HAP-1 (cell line): ENCODE results near the gene FAIM2.

Experiments
- DNase-seq, 2 experiments: peaks; one replicate each; pipeline ENCODE4 v3.0.0-alpha.2; 2016 to 2020; ENCODE audit warnings: low spot score in 2 of 2
- H3K27me3 ChIP-seq: fragments of 250-450 bp; sonication (Bioruptor Pico); 2 replicates; pipeline ENCODE4 v1.5.1; 2020; ENCODE audit warnings: low read depth, mild to moderate bottlenecking, moderate library complexity
- H3K36me3 ChIP-seq: fragments of 250-450 bp; sonication (Bioruptor Pico); replicated peaks from 2 replicates; pipeline ENCODE4 v1.5.1; 2020; ENCODE audit warnings: mild to moderate bottlenecking
- H3K4me1 ChIP-seq: fragments of 250-450 bp; sonication (Bioruptor Pico); 2 replicates; pipeline ENCODE4 v1.5.1; 2020; ENCODE audit warnings: mild to moderate bottlenecking
- H3K4me3 ChIP-seq: fragments of 250-450 bp; sonication (Bioruptor Pico); 2 replicates; pipeline ENCODE4 v1.5.1; 2020; ENCODE audit warnings: mild to moderate bottlenecking, moderate library complexity
- H3K9me3 ChIP-seq: fragments of 250-450 bp; sonication (Bioruptor Pico); 2 replicates; pipeline ENCODE4 v1.5.1; 2020; ENCODE audit warnings: mild to moderate bottlenecking, moderate library complexity
- in situ Hi-C: fragments of 300-500 bp; cut with MboI; formaldehyde crosslinking; loops from 3 replicates; pipeline ENCODE4 v1.14.3; 2020; ENCODE audit warnings: low sequenced_read_pairs, inconsistent platforms, mixed read lengths

Gene FAIM2

DNA sequence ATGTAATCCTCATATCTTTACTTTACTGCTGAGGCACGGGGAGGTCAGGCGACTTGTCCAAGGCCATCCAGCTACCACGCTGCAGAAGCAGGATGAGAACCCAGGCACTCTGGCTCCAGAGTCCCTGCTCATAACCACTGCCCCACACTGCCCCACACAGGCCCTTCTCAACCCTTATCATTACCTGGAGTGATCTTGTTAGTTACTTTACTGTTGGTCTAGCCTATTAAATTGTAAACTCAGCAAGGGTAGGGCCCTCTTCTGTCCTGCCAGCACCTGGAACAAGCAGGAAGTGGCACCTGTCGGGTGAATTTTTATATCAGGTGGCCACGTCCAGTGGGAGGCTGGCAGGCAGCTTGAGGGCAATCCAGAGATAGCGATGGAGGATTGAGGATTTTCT, 12.2 kb downstream of the FAIM2 start:
- no peak for DNase-seq
- H3K4me1 ChIP-seq = no peaks in the 10 kb centered on the region; the same call in 1 of the 2 replicates
- H3K36me3 ChIP-seq = no peaks in the 10 kb centered on the region
- no peak overlapping the region for H3K4me3 ChIP-seq
- peaks cover 6% of the 10 kb centered on the region; the same call in 1 of the 2 replicates for H3K27me3 ChIP-seq
- in situ Hi-C loops = no loop called here
- H3K9me3 ChIP-seq = no peaks in the 10 kb centered on the region

- in situ Hi-C loops = no loop called here
- no peaks in the 10 kb centered on the region; the same call in 1 of the 2 replicates for H3K4me1 ChIP-seq
- peaks cover 6% of the 10 kb centered on the region; the same call in 1 of the 2 replicates for H3K27me3 ChIP-seq
- no peaks in the 10 kb centered on the region for H3K9me3 ChIP-seq
- H3K4me3 ChIP-seq = no peak overlapping the region
- no peak for DNase-seq
- H3K36me3 ChIP-seq = no peaks in the 10 kb centered on the region
Observed at GRCh38 chr12:49891012-49891411, 12.7 kb downstream of the FAIM2 start.

GRCh38 chr12:49890096-49890461, 13.6 kb downstream of the FAIM2 start:
- DNase-seq = no peak
- no peaks in the 10 kb centered on the region for H3K36me3 ChIP-seq
- in situ Hi-C loops = no loop called here
- no peak overlapping the region for H3K4me3 ChIP-seq
- no peaks in the 10 kb centered on the region for H3K9me3 ChIP-seq
- peaks cover 10% of the 10 kb centered on the region; the same call in 1 of the 2 replicates for H3K27me3 ChIP-seq
- H3K4me1 ChIP-seq = no peaks in the 10 kb centered on the region; the same call in 1 of the 2 replicates

GRCh38 chr12:49889361-49890095, 14.2 kb downstream of the FAIM2 start:
- DNase-seq = no peak
- Histone ChIP-seq H3K36me3 (no peaks in the 10 kb centered on the region), H3K4me3 (no peak overlapping the region), H3K4me1 (no peaks in the 10 kb centered on the region), H3K27me3 (peaks cover 11% of the 10 kb centered on the region; the same call in 1 of the 2 replicates), H3K9me3 (no peaks in the 10 kb centered on the region)
- in situ Hi-C loops = no loop called here

DNA sequence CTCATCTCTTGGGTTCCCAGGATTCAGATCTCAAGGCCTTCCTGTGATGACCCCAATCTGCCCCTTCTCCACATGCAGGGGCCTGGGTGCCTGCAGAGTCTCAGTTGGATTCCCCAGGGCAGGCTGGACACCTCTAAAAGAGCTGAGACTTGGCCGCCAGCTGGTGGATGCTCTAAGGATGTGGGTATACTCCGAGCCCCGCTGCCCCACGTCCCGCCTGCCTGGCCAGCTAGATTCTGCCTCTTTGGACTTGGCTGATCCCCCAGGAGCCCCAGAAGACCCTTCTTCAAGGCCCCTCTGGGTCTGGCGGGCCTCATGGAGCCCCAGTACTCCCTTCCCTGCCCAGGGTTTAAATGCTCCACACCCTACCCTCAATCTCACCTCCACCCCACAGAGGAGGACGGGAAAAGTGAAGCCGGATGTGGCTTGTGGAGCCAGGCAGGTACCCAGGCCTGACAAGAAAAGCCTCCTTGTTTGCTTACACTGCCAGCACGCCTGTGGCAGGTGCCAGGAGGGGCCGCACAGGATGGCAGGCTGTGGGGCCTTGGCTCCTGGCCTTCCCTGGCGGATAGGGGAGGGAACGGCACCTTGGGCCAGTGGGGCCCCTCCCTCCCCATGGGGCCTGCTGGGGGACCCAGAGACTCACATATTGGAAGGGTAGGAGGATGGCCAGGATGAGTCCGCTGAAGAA, 15.1 kb downstream of the FAIM2 start:
- in situ Hi-C loops = no loop called here
- H3K4me1 ChIP-seq = no peaks in the 10 kb centered on the region
- H3K9me3 ChIP-seq = no peaks in the 10 kb centered on the region
- H3K36me3 ChIP-seq = no peaks in the 10 kb centered on the region
- H3K27me3 ChIP-seq = peaks cover 11% of the 10 kb centered on the region; the same call in 1 of the 2 replicates
- H3K4me3 ChIP-seq = no peak overlapping the region
- DNase-seq = no peak

GRCh38 chr12:49887536-49888401, 15.9 kb downstream of the FAIM2 start:
- no peak for DNase-seq
- Histone ChIP-seq H3K27me3 (peaks cover 9% of the 10 kb centered on the region; the same call in 1 of the 2 replicates), H3K9me3 (no peaks in the 10 kb centered on the region), H3K4me1 (no peaks in the 10 kb centered on the region), H3K4me3 (no peak overlapping the region), H3K36me3 (no peaks in the 10 kb centered on the region)
- in situ Hi-C loops = no loop called here

GRCh38 chr12:49887091-49887490, 16.6 kb downstream of the FAIM2 start:
- peaks cover 5% of the 10 kb centered on the region; the same call in 1 of the 2 replicates for H3K27me3 ChIP-seq
- in situ Hi-C loops = no loop called here
- H3K9me3 ChIP-seq = no peaks in the 10 kb centered on the region
- no peaks in the 10 kb centered on the region for H3K36me3 ChIP-seq
- no peak for DNase-seq
- H3K4me3 ChIP-seq = no peak overlapping the region
- H3K4me1 ChIP-seq = no peaks in the 10 kb centered on the region; the same call in 1 of the 2 replicates

DNA sequence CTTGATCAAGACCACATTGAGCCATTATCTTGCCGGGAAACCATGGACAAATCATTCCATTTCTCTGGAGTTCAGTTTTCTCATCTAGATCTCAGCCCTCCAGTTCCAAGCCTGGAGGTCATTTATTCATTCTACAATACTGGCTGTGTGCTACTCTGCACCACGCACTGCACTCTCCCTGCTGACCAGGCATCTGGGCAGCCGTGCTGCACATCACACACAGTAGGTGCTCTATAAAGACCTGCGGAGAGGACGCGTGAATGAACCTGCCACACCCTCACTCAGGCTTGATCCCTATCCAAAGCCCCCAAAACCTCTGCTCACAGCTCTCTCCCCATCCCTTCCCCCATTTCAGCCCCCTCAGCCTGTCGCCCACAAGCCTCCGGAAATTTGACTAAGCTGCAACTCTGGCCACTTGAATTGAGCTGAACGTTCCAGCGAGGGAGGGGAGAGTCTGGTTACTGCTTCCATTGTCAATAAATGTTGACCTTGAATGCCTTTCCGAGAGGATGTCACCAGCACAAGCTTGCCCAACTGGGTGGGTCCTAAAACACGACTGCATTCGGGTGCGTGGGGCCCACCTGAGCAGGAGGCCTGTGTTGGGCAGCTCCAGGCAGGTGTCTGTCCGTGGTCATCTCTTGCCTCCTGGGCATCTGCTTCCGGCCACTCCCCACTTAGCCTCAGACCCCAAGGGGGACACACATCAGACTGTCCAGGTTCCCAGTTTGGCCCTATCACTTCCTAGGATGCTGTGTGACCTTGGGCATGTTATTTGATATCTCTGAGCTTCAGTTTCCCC, 17.8 kb downstream of the FAIM2 start:
- Histone ChIP-seq H3K4me3 (no peak overlapping the region), H3K9me3 (no peaks in the 10 kb centered on the region), H3K27me3 (peaks cover 5% of the 10 kb centered on the region; the same call in 1 of the 2 replicates)

DNA sequence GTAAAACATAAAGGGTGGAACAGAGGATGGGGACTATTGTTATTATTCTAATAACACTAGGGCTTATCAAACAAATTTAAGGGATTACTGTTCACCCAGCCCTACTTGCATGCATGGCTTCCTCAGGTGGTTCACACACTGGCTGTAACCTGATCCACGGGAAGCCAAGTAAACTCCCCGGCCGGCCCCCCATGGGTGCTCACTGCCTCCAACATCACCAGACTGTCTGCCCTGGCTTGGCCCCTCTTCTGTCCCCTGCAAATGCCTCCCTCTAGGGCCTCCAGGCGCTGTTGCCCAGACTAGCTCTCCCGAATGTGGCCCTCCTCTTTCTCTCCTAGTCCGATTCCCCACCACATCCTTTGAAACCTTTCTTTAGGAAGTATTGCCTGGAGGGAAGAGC, 18.6 kb downstream of the FAIM2 start:
- Histone ChIP-seq H3K27me3 (peaks cover 5% of the 10 kb centered on the region; the same call in 1 of the 2 replicates), H3K4me3 (no peak overlapping the region), H3K36me3 (no peaks in the 10 kb centered on the region), H3K4me1 (no peaks in the 10 kb centered on the region; the same call in 1 of the 2 replicates), H3K9me3 (no peaks in the 10 kb centered on the region)
- in situ Hi-C loops = no loop called here
- DNase-seq = no peak

More for the DNA sequence above, 17.8 kb downstream of the FAIM2 start:
- Histone ChIP-seq H3K36me3 (no peaks in the 10 kb centered on the region), H3K4me1 (no peaks in the 10 kb centered on the region; the same call in 1 of the 2 replicates)
- DNase-seq = no peak
- in situ Hi-C loops = no loop called here

DNA sequence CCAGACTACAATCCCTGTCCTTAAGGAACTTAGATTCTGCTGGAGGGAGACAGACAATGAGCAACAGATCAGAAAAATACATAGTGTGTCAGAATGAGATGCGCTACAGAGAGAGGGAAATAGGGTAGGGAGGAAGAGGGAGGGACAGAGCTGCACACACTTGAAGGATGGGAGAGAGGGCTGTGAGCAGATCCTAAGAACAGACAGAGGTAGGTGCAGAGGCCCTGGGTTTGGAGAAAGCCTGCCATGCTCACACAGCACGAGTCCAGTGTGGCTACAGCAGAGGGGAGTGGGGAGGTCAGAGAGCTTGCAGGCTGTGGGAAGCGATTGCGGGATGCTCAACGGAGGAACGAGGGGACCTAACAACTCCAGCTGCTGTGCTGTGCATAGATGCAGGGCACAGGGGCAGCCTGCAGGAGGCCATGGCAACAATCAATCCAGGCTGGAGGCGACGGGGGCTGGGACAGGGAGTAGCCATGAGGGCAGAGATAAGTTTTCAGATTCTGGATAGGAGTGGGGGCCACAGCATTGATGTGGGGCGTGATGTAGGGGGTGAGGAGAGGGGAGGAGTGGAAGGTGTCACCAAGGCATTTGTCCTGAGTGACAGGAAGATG, 20.7 kb downstream of the FAIM2 start:
- H3K36me3 ChIP-seq = no peaks in the 10 kb centered on the region
- H3K4me3 ChIP-seq = no peak overlapping the region
- H3K27me3 ChIP-seq = peaks cover 5% of the 10 kb centered on the region; the same call in 1 of the 2 replicates
- DNase-seq = no peak
- H3K4me1 ChIP-seq = no peaks in the 10 kb centered on the region; the same call in 1 of the 2 replicates
- H3K9me3 ChIP-seq = no peaks in the 10 kb centered on the region
- in situ Hi-C loops = no loop called here

- H3K27me3 ChIP-seq = peaks cover 5% of the 10 kb centered on the region; the same call in 1 of the 2 replicates
- H3K4me1 ChIP-seq = no peaks in the 10 kb centered on the region; the same call in 1 of the 2 replicates
- peak in 1 of 2 experiments; percentile 35 for DNase-seq
- no peaks in the 10 kb centered on the region for H3K36me3 ChIP-seq
- in situ Hi-C loops = no loop called here
- H3K4me3 ChIP-seq = no peak overlapping the region
- H3K9me3 ChIP-seq = no peaks in the 10 kb centered on the region
Observed at GRCh38 chr12:49882248-49882850, 21.4 kb downstream of the FAIM2 start.
